H54 (cell line): ENCODE results near the gene MYL1.

Experiments used
- DNase-seq: peaks from one replicate; pipeline ENCODE4 v3.0.0; 2011; ENCODE audit warnings: low spot score, mixed read lengths; ENCODE audit not compliant: insufficient read length
- FAIRE-seq: peaks from 3 replicates; lab custom pipeline; 2011; peaks lifted over from hg19 to GRCh38; lab: Jason Lieb, UNC
- POLR2A ChIP-seq: IDR thresholded peaks from 2 replicates; pipeline ENCODE4 v1.6.1; 2011; ENCODE audit warnings: low read depth, mild to moderate bottlenecking, low read length

The MYL1 gene

DNA sequence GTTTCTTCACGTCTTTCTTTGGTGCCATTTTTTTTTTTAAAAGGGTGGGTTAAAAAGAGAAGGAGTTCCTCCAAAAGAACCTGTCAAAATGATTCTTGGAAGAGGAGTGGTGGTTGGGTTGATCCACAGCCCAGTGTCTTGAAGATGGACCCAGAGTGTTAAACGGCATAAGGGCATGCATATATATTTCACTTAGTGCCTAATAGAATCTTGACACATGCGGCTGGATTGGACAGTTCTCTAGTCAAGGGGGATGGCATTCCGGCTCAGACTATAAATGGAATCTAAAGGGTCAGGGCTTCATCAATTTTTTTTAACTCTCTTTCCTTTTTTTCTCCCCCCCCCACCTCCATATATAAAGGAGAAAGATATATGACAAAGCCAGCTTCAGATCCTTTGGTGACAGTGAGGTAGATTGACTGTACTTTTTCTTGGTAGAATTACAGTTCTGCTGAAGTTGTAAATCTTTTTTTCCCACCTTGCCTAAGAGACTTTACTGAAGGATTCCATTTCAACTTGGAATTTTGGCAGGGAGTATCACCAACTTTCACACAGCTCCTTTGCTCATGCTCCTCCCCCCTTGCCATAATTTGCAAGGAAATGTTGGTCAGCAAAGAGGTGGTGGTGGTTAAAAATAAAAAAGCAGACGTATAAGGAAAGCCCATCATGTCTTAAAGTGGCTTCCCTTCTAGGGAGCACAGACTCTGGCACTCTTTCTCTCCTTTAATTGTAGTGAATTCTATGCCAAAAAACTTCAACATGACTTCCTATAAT is at the start of gene MYL1:
Gene MYL1, minus strand, starts transcription at position 160 of the 774 bp plus-strand sequence. Its CDS starts 132 bp downstream, at position 28.
- TF ChIP-seq POLR2A: no peak
- DNase-seq (no peak), FAIRE-seq (no peak)

DNA sequence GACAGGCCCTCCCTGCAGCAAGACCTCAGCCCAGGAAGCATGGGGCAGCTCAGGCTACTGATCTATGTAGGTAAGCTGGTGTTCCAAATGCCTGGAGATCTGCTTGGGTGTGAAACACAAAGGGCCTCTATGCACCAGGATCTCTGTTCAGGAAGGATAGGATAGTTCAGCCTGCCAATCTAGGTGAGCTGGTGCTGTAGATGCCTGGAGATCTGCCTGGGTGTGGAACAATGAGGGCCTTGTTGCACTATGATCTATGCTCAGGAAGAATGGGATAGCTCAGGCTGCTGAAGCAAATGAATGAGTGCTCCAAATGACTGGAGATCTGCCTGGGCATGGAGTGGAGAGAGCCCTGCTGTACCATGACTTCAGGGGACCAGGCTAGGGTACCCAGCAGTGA is 48.9 kb upstream of the MYL1 start:
- no peak for TF ChIP-seq POLR2A
- FAIRE-seq: no peak

DNA sequence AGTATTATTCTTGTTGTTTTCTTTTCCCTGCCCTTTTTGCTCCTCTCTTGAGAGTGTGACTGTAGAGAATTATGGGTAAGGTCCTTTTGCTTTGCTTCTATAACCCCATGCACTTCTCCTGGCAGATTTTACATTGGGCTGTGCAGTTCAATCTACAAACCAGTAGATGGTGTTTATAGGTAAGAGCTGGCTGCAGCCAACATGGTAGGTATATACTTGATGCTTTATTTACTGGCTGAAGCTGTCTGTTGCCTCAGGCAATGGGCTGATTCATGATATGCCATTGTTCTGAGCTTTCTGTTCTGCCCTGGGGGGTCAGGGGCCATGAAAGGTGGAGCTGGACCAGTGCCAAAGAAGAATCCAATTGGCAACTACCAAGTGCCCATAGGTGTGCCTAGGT is 48.3 kb upstream of the MYL1 start:
- TF ChIP-seq POLR2A: no peak
- FAIRE-seq: no peak
- no peak for DNase-seq

More for the DNA sequence above, 48.9 kb upstream of the MYL1 start:
- DNase-seq: no peak

DNA sequence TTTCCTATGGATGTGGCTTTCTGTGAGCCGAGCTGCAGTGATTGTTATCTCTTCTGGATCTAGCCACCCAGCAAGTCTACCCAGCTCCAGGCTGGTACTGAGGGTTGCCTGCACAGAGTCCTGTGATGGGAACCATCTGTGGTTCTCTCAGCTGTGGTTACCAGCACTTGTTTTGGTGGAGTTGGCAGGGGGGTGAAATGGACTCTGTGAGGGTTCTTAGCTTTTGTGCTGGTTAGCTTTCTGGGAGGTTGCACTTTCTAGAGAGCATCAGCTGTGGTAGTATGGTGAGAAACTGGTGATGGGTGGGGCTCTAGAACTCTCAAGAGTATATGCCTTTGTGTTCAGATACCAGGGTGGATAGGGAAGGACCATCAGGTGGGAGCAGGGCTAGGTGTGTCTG is 45.4 kb upstream of the MYL1 start:
- TF ChIP-seq POLR2A: no peak
- FAIRE-seq (no peak), DNase-seq (no peak)

DNA sequence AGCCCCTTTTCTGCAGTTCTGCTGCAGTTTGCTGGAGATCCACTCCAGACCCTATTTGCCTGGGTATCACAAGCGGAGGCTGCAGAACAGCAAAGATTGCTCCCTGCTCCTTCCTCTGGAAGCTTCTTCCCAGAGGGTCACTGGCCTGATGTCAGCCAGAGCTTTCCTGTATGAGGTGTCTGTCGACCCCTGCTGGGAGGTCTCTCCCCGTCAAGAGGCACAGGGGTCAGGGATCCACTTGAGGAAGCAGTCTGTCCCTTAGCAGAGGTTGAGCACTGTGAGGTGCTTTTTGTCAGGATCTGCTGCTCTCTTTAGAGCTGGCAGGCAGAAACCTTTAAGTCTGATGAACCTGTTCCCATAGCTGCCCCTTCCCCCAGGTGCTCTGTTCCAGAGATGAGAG is 42.0 kb upstream of the MYL1 start:
- FAIRE-seq (no peak), DNase-seq (no peak)
- TF ChIP-seq POLR2A: no peak

DNA sequence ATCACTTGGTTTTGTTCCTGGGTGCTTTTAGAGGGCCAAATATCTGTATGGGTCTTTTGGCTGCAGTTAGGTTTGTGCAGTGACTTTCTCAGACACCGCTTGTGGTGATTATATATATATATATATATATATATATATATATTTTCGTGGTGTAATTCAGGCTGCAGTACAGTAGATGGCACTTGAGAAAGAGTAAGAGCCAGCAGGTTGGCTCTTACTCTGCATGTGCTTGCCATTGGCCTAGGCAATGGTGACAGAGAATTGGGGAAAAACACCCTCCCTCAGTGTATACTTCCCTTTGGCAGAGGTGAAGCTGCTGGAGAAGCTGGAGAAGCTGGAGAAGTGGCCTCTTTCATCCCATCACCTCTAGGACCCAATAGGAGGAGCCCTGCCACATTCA is 22.2 kb upstream of the MYL1 start:
- FAIRE-seq (no peak), DNase-seq (no peak)
- no peak for TF ChIP-seq POLR2A

DNA sequence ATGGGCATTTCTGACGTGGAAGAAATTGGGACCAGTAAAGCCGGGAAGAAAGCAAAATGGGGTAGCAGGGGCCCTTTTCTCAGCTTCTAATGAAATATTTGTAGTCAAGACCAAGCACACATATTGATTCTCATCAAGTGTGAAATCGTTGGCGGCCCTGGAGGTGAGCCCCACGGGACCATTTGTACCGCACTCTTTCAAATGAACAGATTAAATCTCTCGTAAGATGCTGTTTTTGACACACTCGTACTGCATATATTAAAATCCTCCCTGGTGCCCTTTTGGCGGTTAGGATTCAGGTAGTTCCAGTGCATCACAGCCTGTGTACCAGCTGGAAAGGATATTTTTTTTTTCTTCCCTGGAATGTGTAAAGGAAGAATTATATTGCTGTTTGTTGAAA is 9.9 kb upstream of the MYL1 start:
- DNase-seq (no peak), FAIRE-seq (no peak)
- TF ChIP-seq POLR2A: no peak

DNA sequence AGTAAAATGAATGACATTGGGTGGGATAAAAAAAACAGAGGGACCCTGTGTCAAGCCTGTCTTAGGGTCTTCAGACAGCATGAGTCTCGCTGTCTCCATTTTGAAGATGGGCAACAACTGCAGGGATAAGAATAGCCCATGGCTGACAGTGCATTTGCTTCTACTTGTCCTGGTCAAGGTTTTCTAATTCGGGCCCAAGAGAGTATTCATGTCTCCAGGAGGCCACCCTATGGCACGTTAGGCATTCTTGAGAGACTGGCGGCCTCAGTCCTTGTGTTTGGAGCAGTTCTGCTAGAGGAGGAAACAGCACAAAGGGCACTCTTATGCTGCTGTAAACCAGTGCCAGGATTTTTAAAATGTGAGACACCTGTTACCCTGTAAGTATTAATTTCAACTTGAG is 9.5 kb upstream of the MYL1 start:
- no peak for FAIRE-seq
- no peak for TF ChIP-seq POLR2A
- no peak for DNase-seq

DNA sequence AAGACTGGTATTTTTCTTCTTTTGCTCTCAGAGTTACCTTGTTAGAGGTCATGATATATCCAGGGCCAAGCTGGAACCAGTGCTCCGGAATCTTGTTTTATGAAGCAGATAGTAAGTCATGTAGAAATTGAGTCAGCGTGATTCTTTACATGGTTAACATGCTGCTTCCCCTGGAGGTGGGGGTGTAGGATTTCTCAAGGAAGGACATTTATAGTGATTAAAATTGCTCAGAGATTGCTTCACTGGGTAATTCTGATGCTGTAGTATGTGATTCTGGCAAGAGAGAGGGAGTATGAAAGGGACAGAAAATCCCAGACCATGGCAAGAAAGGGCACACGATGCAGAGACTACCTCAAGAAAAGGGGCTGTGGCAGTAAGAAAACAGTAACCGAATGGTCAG is 8.0 kb upstream of the MYL1 start:
- no peak for TF ChIP-seq POLR2A
- no peak for DNase-seq
- no peak for FAIRE-seq

DNA sequence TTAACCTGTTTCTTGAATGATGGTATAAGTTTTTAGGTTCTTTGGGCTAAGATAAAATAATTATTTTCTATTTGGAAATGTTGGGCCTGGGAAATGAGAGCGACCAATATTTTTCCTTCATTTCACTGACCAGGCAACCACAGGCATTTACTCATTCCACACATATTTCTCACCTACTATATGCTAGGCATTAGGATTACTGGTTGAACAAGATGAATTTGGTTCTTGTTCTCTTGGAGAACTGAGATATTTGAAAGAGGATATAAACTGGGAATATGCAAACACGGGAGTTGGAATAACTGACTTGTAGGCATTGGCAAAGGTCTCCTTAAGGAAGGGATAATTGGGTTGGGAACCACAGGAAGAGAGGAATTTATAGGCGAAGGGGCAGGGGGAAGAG is 3.9 kb upstream of the MYL1 start:
- TF ChIP-seq POLR2A: no peak
- DNase-seq: no peak
- FAIRE-seq: no peak

DNA sequence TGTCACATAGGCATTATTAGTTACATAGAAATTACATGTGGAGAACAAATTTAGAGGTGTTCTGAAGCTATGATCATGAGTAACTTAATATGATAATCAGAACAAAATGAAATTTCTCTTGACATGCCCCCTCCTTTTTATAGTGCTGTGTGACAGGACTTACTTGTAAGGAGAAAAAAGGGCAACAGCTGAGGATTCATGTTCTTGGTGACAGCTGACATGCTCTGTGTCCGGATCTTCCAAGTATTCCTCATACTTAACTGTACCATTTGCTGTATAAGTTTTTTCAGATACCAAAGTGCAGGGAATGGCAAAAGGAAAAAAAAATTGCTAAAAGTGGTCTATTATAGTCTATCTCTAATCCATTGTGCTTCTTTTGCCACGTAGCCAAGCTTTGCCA is 3.5 kb upstream of the MYL1 start:
- TF ChIP-seq POLR2A: no peak
- DNase-seq (no peak), FAIRE-seq (no peak)

DNA sequence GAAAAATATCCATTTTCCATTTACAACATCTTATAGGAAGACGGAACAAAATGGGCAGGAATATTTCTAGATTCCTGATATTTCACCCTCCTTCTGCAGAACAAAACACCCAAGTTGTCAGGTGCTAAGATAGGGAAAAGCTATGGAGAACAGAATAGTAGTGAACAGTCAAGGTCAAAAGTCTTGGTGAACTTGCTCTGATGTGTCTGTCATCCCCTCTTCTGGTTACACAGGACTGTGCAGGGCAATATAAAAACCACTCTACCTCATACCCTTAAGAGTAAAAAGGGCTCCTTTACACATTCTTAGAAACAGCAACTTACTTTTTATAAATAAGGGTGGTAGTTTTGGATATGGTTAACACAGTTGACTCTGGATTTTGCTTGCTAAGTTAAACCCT is 4.4 kb downstream of the MYL1 start:
- DNase-seq (no peak), FAIRE-seq (no peak)
- no peak for TF ChIP-seq POLR2A

DNA sequence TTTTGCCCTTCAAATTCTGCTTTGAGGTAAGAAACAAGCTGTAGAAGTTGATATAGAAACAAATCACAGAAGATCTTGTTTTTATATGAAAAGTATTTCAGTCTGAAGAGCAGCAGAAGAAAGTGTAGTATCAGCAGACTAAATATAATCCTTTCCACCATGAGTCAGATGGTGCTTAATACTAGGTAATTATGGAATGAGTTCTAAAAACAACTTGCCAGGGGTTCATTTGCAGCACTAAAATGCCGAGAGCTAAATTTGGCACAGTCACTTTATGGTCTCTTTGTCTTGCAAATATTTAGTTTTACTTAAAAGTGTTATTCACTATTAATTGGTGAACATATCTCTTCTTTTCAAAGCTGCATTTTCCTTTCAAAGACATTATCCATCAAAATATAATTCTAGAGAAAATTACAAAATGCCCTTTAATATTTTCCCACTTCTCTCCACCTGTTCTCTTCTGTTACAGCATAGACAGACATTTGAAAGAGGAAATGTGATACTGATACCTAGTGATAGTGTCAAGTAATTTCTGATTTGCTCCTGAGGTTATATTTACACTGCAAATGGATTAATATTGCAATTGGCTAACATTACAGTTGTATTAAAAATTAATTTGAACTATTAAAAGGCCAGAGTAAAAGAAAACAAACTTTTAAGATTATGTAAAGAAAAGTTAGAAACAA is 5.3 kb downstream of the MYL1 start:
- DNase-seq (no peak), FAIRE-seq (no peak)
- TF ChIP-seq POLR2A: no peak

DNA sequence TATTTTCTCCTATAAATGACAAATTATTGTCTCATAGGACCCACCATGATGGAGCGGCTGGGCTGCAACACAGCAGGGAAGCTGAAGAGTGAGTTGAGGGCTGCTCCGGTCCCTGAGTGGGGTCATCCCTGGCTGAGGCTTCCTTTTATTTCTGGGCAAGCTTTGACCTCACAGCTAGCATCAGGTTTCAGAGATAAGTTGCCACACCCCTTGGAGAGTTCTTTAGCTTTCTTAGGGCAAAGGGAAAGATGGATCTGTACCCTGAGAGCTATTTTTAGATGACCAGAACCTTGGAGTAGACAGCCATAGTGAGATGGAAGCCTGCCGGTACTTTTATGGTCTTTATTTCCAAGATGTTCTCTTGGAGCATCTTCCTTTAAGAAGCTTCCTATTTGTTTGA is 11.5 kb downstream of the MYL1 start:
- DNase-seq: no peak
- no peak for FAIRE-seq
- TF ChIP-seq POLR2A: no peak

DNA sequence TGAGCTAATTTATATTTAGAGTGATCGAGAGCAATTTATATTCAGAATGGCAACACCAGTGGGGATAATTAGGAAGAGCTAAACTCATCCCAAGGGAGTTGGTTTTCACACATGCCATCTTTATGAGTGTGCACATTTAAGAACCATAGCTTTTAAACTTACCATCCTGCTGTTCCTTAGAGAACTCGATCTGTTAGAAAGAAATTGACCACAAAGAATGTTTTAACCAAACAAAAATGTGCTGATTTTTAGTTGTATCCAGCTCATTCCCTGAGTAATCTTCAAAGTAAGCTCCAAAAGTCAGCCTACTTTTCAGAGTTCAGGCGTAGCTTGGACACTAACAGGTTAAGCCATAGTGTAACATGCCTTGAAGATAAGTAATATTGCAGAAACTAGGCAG is 12.6 kb downstream of the MYL1 start:
- TF ChIP-seq POLR2A: no peak
- DNase-seq (no peak), FAIRE-seq (no peak)
